Peyer's patch (tissue), 4 donors: ENCODE results near the gene RYK.

Source experiments
- CTCF ChIP-seq, 6 experiments: fragments of 450-650 bp in 4 of 6; fragments of 200-600 bp in 2 of 6; sonication (generic) in 1 of 6; IDR thresholded peaks; one replicate each; pipeline ENCODE4 v1.5.1; 2017 to 2019; ENCODE audit warnings: antibody characterized with exemption in 6 of 6, mild to moderate bottlenecking in 3 of 6, moderate library complexity in 1 of 6
- POLR2A ChIP-seq, 2 donors: fragments of 450-650 bp; IDR thresholded peaks; one replicate each; pipeline ENCODE4 v1.5.1; 2017; ENCODE audit warnings: antibody characterized with exemption in 2 of 2, mild to moderate bottlenecking in 2 of 2, moderate library complexity in 2 of 2

- TF ChIP-seq CTCF (IDR thresholded peaks at IDR 0.05) (no peak), POLR2A (IDR thresholded peaks at IDR 0.05) (no peak)
Measured at GRCh38 chr3:134277066-134277660, 26.5 kb upstream of the RYK start.
